ENCODE results near the gene GIGYF1. TPM values are rescaled to one million over a fixed set of nuclear protein-coding genes. Genes with fewer than 3 reads are reported as not detected.

Gene GIGYF1
- total and polyA plus RNA-seq, 2 of the 13 experiments (the other 11 are each of a cell fraction or from before 2014, with no cell fraction given), result 7.6 to 16.1 TPM

DNA sequence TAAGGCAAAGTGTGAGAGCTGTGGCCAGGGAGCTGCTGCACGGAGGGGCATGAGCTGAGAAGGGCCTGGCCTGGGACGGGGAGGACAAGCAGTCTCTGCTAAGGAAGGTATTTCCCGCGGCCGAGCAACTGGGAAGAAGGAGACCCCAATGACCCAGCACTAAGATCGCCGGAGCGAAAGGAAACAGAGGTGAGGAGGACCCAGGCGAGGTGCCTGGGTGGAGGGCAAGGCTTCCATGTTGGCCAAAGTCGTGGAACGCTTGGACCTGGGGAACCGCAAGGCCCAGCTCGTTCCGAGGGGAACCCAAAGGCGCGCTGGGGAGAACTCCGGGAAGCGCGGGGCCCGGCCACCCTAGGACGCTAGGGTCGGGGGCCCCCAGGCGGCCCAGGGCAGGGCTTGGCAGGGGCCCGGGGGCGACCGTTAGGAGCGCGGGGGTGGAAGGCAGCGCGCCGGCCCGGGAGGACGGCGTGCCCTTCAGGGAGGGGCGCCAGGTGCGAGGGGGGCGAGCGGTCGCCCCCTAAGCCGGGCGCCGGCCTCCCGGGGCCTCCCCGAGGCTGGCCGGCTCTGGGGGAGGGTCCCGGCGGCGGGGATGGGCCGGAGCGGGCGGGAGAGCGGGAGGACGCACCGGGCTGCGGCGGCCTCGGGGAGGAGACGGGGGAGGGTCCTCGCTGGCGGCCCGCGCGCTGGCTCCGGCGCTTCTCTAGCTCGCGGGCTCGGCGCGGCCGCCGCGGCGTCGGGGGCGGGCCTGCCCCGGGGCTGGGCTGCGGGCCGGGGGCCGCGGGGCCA is 545 bp downstream of the GIGYF1 start (continued):
- TF ChIP-seq EHMT2 (IDR thresholded peaks at IDR 0.05; ENCODE audit: borderline replicate concordance, low read depth, low read length), result no peak
- TF ChIP-seq ZNF563 (CRISPR knock-in tag; IDR thresholded peaks at IDR 0.05), result no peak
- no peak for TF ChIP-seq NR3C1 (CRISPR knock-in tag; IDR thresholded peaks at IDR 0.05)
- no peak for TF ChIP-seq ZNF547 (CRISPR knock-in tag; IDR thresholded peaks at IDR 0.05)
- TF ChIP-seq PHF21A (CRISPR knock-in tag; IDR thresholded peaks at IDR 0.05), result no peak
- TF ChIP-seq HNRNPL (IDR thresholded peaks at IDR 0.05; ENCODE audit: low read depth, low read length), result no peak
- TF ChIP-seq MAZ (IDR thresholded peaks at IDR 0.05; ENCODE audit: borderline replicate concordance, low read depth, low read length), result no peak
- TF ChIP-seq MAZ (CRISPR knock-in tag; IDR thresholded peaks at IDR 0.05; ENCODE audit: low read depth), result no peak
- no peak for TF ChIP-seq ZNF343 (CRISPR knock-in tag; IDR thresholded peaks at IDR 0.05)
- 0 out of 2 replicates have a peak, but pooled peaks have one; percentile 9 for TF ChIP-seq NR2C2 (CRISPR knock-in tag; IDR thresholded peaks at IDR 0.05; ENCODE audit: borderline replicate concordance)
- TF ChIP-seq MXI1 (IDR thresholded peaks at IDR 0.05; ENCODE audit: borderline replicate concordance, low read depth, low read length), result no peak
- TF ChIP-seq, protein P1, sequence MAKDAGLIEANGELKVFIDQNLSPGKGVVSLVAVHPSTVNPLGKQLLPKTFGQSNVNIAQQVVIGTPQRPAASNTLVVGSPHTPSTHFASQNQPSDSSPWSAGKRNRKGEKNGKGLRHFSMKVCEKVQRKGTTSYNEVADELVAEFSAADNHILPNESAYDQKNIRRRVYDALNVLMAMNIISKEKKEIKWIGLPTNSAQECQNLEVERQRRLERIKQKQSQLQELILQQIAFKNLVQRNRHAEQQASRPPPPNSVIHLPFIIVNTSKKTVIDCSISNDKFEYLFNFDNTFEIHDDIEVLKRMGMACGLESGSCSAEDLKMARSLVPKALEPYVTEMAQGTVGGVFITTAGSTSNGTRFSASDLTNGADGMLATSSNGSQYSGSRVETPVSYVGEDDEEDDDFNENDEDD (CRISPR knock-in tag; IDR thresholded peaks at IDR 0.05; ENCODE audit: borderline replicate concordance), result no peak
- no peak for TF ChIP-seq RAD51 (IDR thresholded peaks at IDR 0.05; ENCODE audit: borderline replicate concordance)
- TF ChIP-seq PHF8 (CRISPR knock-in tag; IDR thresholded peaks at IDR 0.05), result peak; percentile 30; the same call in 1 of the 2 replicates
- TF ChIP-seq POGZ (CRISPR knock-in tag; IDR thresholded peaks at IDR 0.05), result no peak
- no peak for TF ChIP-seq ZNF543 (CRISPR knock-in tag; IDR thresholded peaks at IDR 0.05)
- peak; percentile 61 for TF ChIP-seq AGO2 (optimal IDR thresholded peaks at IDR 0.05; ENCODE audit: low read depth, low read length)
- no peak for TF ChIP-seq TAF1 (CRISPR knock-in tag; IDR thresholded peaks at IDR 0.05)
- no peak for TF ChIP-seq ELF1 (CRISPR knock-in tag; IDR thresholded peaks at IDR 0.05)
- TF ChIP-seq MED1 (CRISPR knock-in tag; IDR thresholded peaks at IDR 0.05), result no peak
- no peak for TF ChIP-seq MTA1 (CRISPR knock-in tag; IDR thresholded peaks at IDR 0.05; ENCODE audit: borderline replicate concordance)
- TF ChIP-seq SAP130 (CRISPR knock-in tag; IDR thresholded peaks at IDR 0.05; ENCODE audit: low read depth), result 0 out of 2 replicates have a peak, but pooled peaks have one; percentile 27
- TF ChIP-seq ZBTB3 (CRISPR knock-in tag; IDR thresholded peaks at IDR 0.05; ENCODE audit: borderline replicate concordance, low read depth), result no peak
- TF ChIP-seq, protein P2, sequence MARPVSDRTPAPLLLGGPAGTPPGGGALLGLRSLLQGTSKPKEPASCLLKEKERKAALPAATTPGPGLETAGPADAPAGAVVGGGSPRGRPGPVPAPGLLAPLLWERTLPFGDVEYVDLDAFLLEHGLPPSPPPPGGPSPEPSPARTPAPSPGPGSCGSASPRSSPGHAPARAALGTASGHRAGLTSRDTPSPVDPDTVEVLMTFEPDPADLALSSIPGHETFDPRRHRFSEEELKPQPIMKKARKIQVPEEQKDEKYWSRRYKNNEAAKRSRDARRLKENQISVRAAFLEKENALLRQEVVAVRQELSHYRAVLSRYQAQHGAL (CRISPR knock-in tag; IDR thresholded peaks at IDR 0.05; ENCODE audit: not compliant biosample characterization), result no peak
- TF ChIP-seq ZKSCAN1 (IDR thresholded peaks at IDR 0.05; ENCODE audit: low read length), result no peak
- 0 out of 2 replicates have a peak, but pooled peaks have one; percentile 63 for TF ChIP-seq MEIS2 (CRISPR knock-in tag; IDR thresholded peaks at IDR 0.05)
- no peak for TF ChIP-seq KLF9 (CRISPR knock-in tag; IDR thresholded peaks at IDR 0.05; ENCODE audit: low read depth)
- no peak for TF ChIP-seq KMT2A (CRISPR knock-in tag; IDR thresholded peaks at IDR 0.05)
- TF ChIP-seq RBAK (CRISPR knock-in tag; IDR thresholded peaks at IDR 0.05), result no peak

Data from HepG2 (cell line).